ENCODE data around the gene FHIT.

The FHIT gene

DNA sequence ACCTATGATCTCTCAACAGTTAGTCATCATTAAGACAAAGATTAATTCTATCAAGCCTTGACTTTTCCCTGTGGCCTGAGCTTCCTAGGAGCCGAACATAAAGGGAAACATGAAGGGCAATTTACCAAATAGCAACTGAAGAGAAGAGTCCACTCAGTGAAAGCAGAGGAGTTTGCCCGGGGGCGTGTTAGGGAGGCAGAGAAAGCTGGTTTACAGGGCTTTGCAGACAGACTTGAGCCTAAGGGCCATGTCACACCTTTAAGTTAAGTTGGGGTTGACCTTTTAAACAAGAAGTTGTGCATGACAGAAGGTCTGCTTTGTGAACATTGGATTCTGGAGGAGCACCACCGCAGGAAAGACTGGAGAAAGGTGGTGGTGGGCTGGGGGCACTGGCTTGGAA lies 1499.6 kb downstream of the FHIT start:
- DNase-seq, result no peak

DNA sequence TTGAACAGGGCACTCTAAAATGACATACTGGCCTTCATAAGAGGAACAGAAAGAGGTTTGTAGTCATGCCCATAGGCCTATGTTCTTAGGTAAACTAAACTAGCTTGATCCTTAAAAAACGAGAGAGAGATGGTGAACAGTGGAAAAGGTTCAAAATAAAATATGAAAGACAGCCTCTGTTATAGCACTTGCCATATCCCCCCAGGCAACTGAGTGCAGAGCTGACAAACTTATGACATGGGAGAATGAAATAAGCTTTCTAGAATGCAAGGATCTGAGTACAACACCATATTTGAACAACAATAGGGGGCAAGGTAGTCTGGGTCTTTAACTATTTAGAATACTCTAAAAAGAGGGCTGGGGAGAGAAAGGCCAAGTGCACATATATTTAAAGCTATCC lies 1500.9 kb downstream of the FHIT start:
- H3K4me3 ChIP-seq (ENCODE audit: low read depth, low read length), result no peak overlapping the region
- TF ChIP-seq CTCF (IDR thresholded peaks at IDR 0.05; ENCODE audit: low read depth, low read length, missing control alignments), result no peak
- H3K27ac ChIP-seq, result no peak overlapping the region
- H3K36me3 ChIP-seq (replicated peaks), result no peaks in the 10 kb centered on the region
- in situ Hi-C loops (cut with HindIII; ENCODE audit: low pct_ligation_motif_present, low sequenced_read_pairs), result no loop called here
- no peaks in the 10 kb centered on the region for H3K27me3 ChIP-seq (replicated peaks)
- no peak for DNase-seq

More for the DNA sequence above, 1499.6 kb downstream of the FHIT start:
- TF ChIP-seq CTCF (IDR thresholded peaks at IDR 0.05; ENCODE audit: low read depth, low read length, missing control alignments), result no peak
- H3K4me3 ChIP-seq (ENCODE audit: low read depth, low read length), result no peak overlapping the region
- H3K36me3 ChIP-seq (replicated peaks), result no peaks in the 10 kb centered on the region
- in situ Hi-C loops (cut with HindIII; ENCODE audit: low pct_ligation_motif_present, low sequenced_read_pairs), result no loop called here
- H3K27me3 ChIP-seq (replicated peaks), result no peaks in the 10 kb centered on the region
- no peak overlapping the region for H3K27ac ChIP-seq

- DNase-seq, result no peak
- H3K27me3 ChIP-seq (replicated peaks), result no peaks in the 10 kb centered on the region
- TF ChIP-seq CTCF (IDR thresholded peaks at IDR 0.05; ENCODE audit: low read depth, low read length, missing control alignments), result no peak
- in situ Hi-C loops (cut with HindIII; ENCODE audit: low pct_ligation_motif_present, low sequenced_read_pairs), result no loop called here
- no peak overlapping the region for H3K27ac ChIP-seq
- no peak overlapping the region for H3K4me3 ChIP-seq (ENCODE audit: low read depth, low read length)
- H3K36me3 ChIP-seq (replicated peaks), result no peaks in the 10 kb centered on the region
These were observed 1502.0 kb downstream of the FHIT start for GRCh38 chr3:59749291-59749690.

DNA sequence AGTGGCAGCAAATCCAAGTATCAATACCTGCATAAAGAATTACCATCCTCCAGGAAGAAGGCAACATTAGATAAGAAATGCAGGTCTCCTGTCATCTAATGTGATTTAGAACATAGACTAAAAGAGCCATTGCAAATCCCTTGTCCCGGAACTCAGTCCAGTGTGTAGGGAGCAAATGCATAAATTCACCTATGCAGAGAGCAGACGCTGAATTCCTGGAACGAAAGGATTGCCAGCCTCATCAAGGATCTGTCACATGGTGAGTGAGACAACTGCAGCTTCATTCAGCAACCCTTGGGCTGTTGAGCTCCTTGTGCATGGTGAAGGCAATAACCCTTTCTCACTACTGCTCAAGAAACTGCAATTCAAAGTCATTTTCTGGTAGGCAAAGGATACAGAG lies 1504.7 kb downstream of the FHIT start:
- no peak for TF ChIP-seq CTCF (IDR thresholded peaks at IDR 0.05; ENCODE audit: low read depth, low read length, missing control alignments)
- no peaks in the 10 kb centered on the region for H3K36me3 ChIP-seq (replicated peaks)
- no peak overlapping the region for H3K4me3 ChIP-seq (ENCODE audit: low read depth, low read length)
- no peaks in the 10 kb centered on the region for H3K27me3 ChIP-seq (replicated peaks)
- DNase-seq, result no peak
- in situ Hi-C loops (cut with HindIII; ENCODE audit: low pct_ligation_motif_present, low sequenced_read_pairs), result no loop called here
- no peak overlapping the region for H3K27ac ChIP-seq

- DNase-seq, result no peak
- Histone ChIP-seq H3K36me3 (replicated peaks) (no peaks in the 10 kb centered on the region), H3K4me3 (ENCODE audit: low read depth, low read length) (no peak overlapping the region), H3K27me3 (replicated peaks) (no peaks in the 10 kb centered on the region), H3K27ac (no peak overlapping the region)
- in situ Hi-C loops (cut with HindIII; ENCODE audit: low pct_ligation_motif_present, low sequenced_read_pairs), result no loop called here
- no peak for TF ChIP-seq CTCF (IDR thresholded peaks at IDR 0.05; ENCODE audit: low read depth, low read length, missing control alignments)
These were observed 1514.0 kb downstream of the FHIT start for GRCh38 chr3:59737241-59737640.

- Histone ChIP-seq H3K4me3 (ENCODE audit: low read depth, low read length) (no peak overlapping the region), H3K36me3 (replicated peaks) (no peaks in the 10 kb centered on the region), H3K27ac (no peak overlapping the region), H3K27me3 (replicated peaks) (no peaks in the 10 kb centered on the region)
- no peak for DNase-seq
- no peak for TF ChIP-seq CTCF (IDR thresholded peaks at IDR 0.05; ENCODE audit: low read depth, low read length, missing control alignments)
- in situ Hi-C loops (cut with HindIII; ENCODE audit: low pct_ligation_motif_present, low sequenced_read_pairs), result no loop called here
These were observed 1517.2 kb downstream of the FHIT start for GRCh38 chr3:59734061-59734460.
